Renal cortex interstitium (tissue), 11 donors: ENCODE results near the gene TBC1D2B. TPM values are rescaled to one million over a fixed set of nuclear protein-coding genes. Genes with fewer than 3 reads are reported as not detected.
"Not testable (repeated sequence)": the region's sequence is repeated elsewhere in the genome, so short reads cannot be mapped to it uniquely, and the experiment has no call there.

Source experiments
- DNase-seq, 11 donors: peaks; one replicate each; pipeline ENCODE4 v3.0.0-alpha.2; 2013; ENCODE audit warnings: low read depth in 9 of 11, low spot score in 4 of 11; ENCODE audit errors: extremely low read depth in 1 of 11
- polyA plus RNA-seq, 3 donors: library from polyadenylated mRNA; unstranded; fragments of 120-200 nt; gene quantifications; one replicate each; pipeline ENCODE4 v1.2.1, GENCODE V29; 2013; ENCODE audit not compliant: insufficient read length in 3 of 3

The TBC1D2B gene
- polyA plus RNA-seq, 3 donors: 27.7 to 30.5 (median 29.8) TPM

GRCh38 chr15:77985931-77986480, 91.5 kb downstream of the TBC1D2B start:
- no peak for DNase-seq

DNA sequence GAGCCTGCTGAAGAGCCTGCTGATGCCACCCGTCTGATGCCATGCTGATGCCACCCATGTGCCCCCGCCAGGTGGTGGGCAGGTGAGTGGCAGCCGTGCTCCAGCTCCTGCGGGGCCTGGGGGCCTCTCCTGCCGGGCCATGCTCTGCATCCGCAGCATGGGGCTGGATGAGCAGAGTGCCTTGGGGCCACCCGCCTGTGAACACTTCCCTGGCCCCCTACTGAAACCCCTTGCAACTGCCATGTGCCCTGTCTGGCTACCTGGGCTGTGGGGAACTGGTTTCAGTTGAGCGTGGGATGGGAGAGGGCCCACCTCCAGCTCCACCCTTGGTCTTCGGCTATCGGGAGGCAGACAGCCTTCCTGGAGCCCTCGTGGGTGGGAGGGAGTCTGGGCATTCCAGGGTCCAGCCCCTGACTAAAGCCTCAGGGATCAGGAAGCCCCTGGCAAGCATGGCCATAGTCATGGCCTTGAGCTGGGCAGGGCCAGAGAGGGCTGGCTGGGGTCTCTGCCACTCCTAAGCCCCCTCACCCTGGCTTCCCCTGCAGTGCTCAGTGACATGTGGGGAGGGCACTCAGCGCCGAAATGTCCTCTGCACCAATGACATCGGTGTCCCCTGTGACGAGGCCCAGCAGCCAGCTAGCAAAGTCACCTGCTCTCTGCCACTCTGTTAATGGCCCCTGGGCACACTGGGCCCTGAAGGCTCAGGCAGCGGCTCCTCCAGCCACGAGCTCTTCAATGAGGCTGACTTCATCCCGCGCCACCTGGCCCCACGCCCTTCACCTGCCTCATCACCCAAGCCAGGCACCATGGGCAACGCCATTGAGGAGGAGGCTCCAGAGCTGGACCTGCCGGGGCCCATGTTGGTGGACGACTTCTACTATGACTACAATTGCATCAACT, 92.2 kb downstream of the TBC1D2B start:
- no peak for DNase-seq

DNA sequence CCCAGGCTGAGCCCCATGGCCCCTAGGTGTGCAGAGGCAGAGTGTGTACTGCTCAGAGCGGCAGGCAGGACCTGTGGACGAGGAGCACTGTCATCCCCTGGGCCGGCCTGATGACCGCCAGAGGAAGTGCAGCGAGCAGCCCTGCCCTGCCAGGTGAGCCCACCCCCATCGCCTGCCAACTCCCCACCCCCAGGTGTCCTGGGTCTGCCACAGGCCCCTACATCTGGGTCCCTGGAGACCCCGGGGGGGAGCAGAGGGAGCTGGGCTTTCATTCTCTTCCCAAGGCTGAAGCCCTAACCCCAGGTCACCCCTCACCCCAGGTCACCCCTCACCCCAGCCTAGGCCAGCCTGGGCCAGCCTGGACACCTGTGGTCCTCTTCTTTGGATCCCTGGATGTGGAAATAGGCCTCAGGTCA, 93.1 kb downstream of the TBC1D2B start:
- no peak for DNase-seq

DNA sequence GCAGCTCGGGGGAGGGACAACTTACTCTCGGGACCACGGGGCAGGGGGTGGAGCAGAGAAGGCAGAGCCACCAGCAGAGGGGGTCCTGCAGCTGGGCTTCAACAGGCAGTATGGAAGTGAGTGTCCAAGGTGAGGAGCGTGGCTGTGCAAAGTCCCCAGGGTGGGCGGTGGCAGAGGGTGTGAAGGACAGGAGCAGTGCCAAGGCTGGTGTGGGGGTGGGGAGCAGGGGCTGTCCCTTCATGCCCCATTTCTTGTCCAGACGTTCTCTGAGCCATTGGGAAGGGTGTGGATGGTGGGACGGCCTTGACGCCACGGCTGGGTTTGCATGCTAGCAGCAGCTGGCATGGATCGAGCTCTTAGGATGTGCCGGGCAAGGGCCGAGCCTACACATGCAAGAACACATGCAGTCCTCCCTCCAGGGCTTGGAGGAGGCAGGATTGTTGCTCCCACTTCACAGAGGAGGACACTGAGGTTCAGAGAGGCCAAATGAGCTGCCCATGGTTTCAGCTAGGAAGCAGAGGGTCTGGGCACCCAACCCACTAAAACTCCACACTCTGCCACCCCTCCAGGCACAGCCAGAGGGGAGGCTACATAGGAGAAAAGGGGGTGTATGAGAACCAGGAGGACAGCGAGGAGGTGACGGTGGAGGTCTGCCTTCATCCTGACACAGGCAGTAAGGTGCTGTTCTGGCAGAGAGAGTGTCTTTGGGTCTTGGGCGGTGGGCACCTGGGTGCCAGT, 93.6 kb downstream of the TBC1D2B start:
- DNase-seq: no peak

- no peak for DNase-seq
Measured at GRCh38 chr15:77983091-77983707, 94.3 kb downstream of the TBC1D2B start.

DNA sequence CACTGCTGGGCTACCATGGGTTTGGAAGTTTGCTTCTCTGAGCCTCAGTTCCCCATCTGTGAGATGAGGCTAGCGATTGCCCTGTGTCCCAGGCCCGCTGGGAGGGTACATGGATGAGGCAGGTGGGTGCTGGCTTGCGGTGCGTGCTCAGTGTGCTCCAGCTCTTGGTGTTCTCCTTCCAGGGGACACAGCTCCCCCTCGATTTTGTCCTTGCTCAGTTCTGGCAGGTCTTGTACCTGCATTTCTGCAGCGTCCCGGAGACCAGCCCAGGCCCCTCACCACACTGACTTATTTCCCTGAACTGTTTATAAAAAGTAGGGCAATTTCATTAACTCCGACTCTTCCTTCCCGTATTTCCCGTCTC, 95.4 kb downstream of the TBC1D2B start:
- no peak for DNase-seq

GRCh38 chr15:77981281-77982126, 96.0 kb downstream of the TBC1D2B start:
- no peak for DNase-seq

GRCh38 chr15:77980674-77981073, 96.8 kb downstream of the TBC1D2B start:
- DNase-seq: not testable (repeated sequence)

DNA sequence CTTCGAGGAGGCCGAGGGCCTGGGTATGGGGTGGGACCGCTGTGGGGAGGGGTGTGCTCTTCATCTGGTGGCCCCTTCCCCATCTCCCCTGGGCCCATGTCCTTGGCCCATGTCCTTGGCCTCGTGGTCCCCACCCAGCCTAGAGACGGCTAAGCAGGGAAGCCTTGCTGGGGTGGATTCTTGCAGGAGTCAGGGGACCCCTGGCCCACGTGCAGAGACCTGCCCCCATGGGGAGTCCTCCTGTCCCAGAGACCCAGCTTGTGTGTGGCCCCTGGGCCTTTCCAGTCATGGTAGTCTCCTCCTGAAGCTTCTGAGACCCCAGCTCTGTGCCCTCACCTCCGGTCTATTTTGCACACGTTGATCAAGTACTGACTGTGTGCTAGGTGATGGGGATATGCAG, 97.4 kb downstream of the TBC1D2B start:
- no peak for DNase-seq

GRCh38 chr15:77979157-77979556, 98.4 kb downstream of the TBC1D2B start:
- DNase-seq: not testable (repeated sequence)

DNA sequence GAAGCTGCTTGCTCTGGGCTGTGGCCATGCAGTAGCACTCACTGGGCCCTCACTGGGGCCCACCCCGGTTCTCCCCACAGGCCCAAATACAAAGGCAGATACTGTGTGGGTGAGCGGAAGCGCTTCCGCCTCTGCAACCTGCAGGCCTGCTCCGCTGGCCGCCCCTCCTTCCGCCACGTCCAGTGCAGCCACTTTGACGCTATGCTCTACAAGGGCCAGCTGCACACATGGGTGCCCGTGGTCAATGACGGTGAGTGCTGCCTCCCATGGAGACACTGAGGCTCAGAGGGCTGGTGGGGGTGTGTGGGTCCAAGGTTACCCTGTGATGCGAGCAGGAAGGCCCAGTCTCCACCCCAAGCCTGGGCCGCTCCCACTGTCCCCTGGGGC, 98.8 kb downstream of the TBC1D2B start:
- not testable (repeated sequence) for DNase-seq

- not testable (repeated sequence) for DNase-seq
Measured at GRCh38 chr15:77977903-77978758, 99.4 kb downstream of the TBC1D2B start.

DNA sequence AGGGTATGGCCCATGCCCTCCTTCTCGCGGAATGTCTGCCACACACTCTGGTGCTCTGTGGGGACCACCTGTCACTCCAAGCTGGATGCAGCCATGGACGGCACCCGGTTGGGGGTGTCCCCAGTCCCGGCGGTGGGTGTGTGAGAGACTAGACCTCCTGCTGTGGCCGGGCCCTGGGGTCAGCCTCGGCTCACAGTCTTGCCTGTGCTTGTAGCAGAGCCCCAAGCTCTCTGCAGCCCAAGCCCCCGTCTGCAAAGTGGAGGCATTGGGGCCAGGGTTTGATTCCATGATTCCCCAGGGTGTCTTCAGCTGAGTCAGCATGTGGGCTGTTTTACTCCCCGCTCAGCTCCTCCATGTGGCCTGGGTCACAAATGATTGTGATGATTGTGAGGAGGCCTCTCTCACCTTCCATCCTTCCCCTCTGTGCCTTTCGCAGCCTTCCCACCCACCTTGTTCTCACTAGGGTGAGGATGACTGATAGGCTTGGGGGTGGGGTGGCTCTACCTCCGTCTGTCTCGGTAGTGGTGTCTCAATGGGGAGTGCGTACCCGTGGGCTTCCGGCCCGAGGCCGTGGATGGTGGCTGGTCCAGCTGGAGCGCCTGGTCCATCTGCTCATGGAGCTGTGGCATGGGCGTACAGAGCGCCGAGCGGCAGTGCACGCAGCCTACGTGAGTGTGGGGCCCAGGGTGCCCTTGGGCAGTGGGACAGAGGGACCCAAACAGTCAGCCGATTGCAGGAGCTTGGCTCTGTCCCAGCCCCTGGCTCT, 100.6 kb downstream of the TBC1D2B start:
- not testable (repeated sequence) for DNase-seq

- DNase-seq: not testable (repeated sequence)
Measured at GRCh38 chr15:77976095-77976450, 101.4 kb downstream of the TBC1D2B start.

- DNase-seq: no peak
Measured at GRCh38 chr15:77975332-77976094, 102.0 kb downstream of the TBC1D2B start.
